Trophoblast cell (in vitro differentiated cells and primary cell): ENCODE measurements around the gene ITGB8.

Experiments
- DNase-seq, 2 donors: peaks; one replicate each; pipeline ENCODE4 v3.0.0-alpha.2; 2016
- H2AFZ ChIP-seq: 2 replicates; pipeline ENCODE4 v1.6.1; 2013; ENCODE audit warnings: low read length, moderate library complexity, mild to moderate bottlenecking; ENCODE audit not compliant: insufficient read depth, poor library complexity
- H2AK5ac ChIP-seq: 2 replicates; pipeline ENCODE4 v1.6.1; 2013; ENCODE audit warnings: mild to moderate bottlenecking, low read length
- H2BK120ac ChIP-seq: 2 replicates; pipeline ENCODE4 v1.6.1; 2013; ENCODE audit warnings: low read length, mild to moderate bottlenecking, moderate library complexity; ENCODE audit not compliant: insufficient read depth, poor library complexity
- H2BK12ac ChIP-seq: 2 replicates; pipeline ENCODE4 v1.6.1; 2013; ENCODE audit warnings: mild to moderate bottlenecking, low read length, moderate library complexity
- H2BK5ac ChIP-seq: 2 replicates; pipeline ENCODE4 v1.6.1; 2013; ENCODE audit warnings: low read length, low read depth, moderate library complexity, mild to moderate bottlenecking; ENCODE audit not compliant: poor library complexity
- H3K14ac ChIP-seq: 2 replicates; pipeline ENCODE4 v1.6.1; 2013; ENCODE audit warnings: mild to moderate bottlenecking, low read length
- H3K18ac ChIP-seq: 2 replicates; pipeline ENCODE4 v1.6.1; 2013; ENCODE audit warnings: mild to moderate bottlenecking, low read length
- H3K23ac ChIP-seq: 2 replicates; pipeline ENCODE4 v1.6.1; 2013; ENCODE audit warnings: low read length
- H3K27ac ChIP-seq: 2 replicates; pipeline ENCODE4 v1.5.1; 2013; ENCODE audit warnings: low read depth, mild to moderate bottlenecking, inconsistent platforms, low read length, moderate library complexity
- H3K27me3 ChIP-seq: 2 replicates; pipeline ENCODE4 v1.6.1; 2013; ENCODE audit warnings: inconsistent platforms, mild to moderate bottlenecking, low read length, moderate library complexity; ENCODE audit not compliant: insufficient read depth
- H3K36me3 ChIP-seq, 2 experiments: 1 replicate in 1 of 2; 2 replicates in 1 of 2; pipeline ENCODE4 v1.6.1; 2013; ENCODE audit warnings: low read length in 2 of 2, mild to moderate bottlenecking in 2 of 2, moderate library complexity in 1 of 2; ENCODE audit not compliant: insufficient read depth in 2 of 2, control insufficient read depth in 1 of 2
- H3K4ac ChIP-seq: 2 replicates; pipeline ENCODE4 v1.6.1; 2013; ENCODE audit warnings: low read depth, mild to moderate bottlenecking, low read length, moderate library complexity
- H3K4me1 ChIP-seq, 2 experiments: 1 replicate in 1 of 2; 2 replicates in 1 of 2; pipeline ENCODE4 v1.6.1; 2013; ENCODE audit warnings: low read length in 2 of 2, mild to moderate bottlenecking in 2 of 2, moderate library complexity in 1 of 2; ENCODE audit not compliant: insufficient read depth in 2 of 2, control insufficient read depth in 1 of 2
- H3K4me2 ChIP-seq: 2 replicates; pipeline ENCODE4 v1.6.1; 2013; ENCODE audit warnings: inconsistent platforms, mild to moderate bottlenecking, low read length, moderate library complexity
- H3K4me3 ChIP-seq: 2 replicates; pipeline ENCODE4 v1.5.1; 2013; ENCODE audit warnings: mild to moderate bottlenecking, low read depth, low read length, inconsistent platforms
- H3K79me1 ChIP-seq: one replicate; pipeline ENCODE4 v1.6.1; 2013; ENCODE audit warnings: low read length
- H3K79me2 ChIP-seq: 2 replicates; pipeline ENCODE4 v1.6.1; 2013; ENCODE audit warnings: low read length, mild to moderate bottlenecking; ENCODE audit not compliant: control insufficient read depth, insufficient read depth, poor library complexity
- H3K9ac ChIP-seq: 2 replicates; pipeline ENCODE4 v1.6.1; 2013; ENCODE audit warnings: mild to moderate bottlenecking, low read length
- H3K9me3 ChIP-seq: 2 replicates; pipeline ENCODE4 v1.6.1; 2013; ENCODE audit warnings: low read depth, mild to moderate bottlenecking, control low read depth, inconsistent platforms, low read length; ENCODE audit not compliant: insufficient read depth
- H4K12ac ChIP-seq: 2 replicates; pipeline ENCODE4 v1.6.1; 2013; ENCODE audit warnings: low read depth, mild to moderate bottlenecking, low read length, moderate library complexity
- H4K8ac ChIP-seq: 2 replicates; pipeline ENCODE4 v1.6.1; 2013; ENCODE audit warnings: low read depth, mild to moderate bottlenecking, low read length, moderate library complexity
- H4K91ac ChIP-seq: one replicate; pipeline ENCODE4 v1.6.1; 2013; ENCODE audit warnings: low read depth, mild to moderate bottlenecking, low read length, moderate library complexity
- WGBS: extraction: QIAGEN DNeasy Blood & Tissue Kit; methylation state at CpG from one replicate; pipeline ENCODE4 v1.1.7; 2013; ENCODE audit warnings: missing lambda C conversion rate; ENCODE audit not compliant: insufficient read length, insufficient coverage; ENCODE audit errors: extremely low coverage; 5-methylcytosine and 5-hydroxymethylcytosine counted together

ITGB8 gene

DNA sequence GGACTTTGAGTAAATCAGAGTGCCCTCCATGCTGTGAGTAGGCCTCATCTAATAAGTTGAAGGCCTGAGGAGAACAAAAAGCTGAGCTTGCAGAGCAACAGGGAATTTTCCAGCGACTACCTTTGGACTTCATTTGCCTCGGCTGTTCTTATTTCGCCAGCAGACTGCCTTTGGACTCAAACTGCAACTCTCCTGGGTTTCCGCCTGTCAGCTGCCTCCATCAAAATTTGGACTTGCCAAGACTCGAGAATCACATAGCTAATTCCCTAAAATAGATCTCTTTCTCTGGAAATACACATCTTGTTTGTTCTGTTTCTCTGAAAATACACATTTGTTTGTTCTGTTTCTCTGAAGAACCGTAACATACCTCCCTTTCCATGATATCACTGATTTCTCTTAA lies 93.8 kb downstream of the ITGB8 start:
- no peak overlapping the region for H2AFZ ChIP-seq
- no peaks in the 10 kb centered on the region for H3K4me1 ChIP-seq
- H2BK120ac ChIP-seq = no peak overlapping the region
- no peak overlapping the region for H3K9ac ChIP-seq
- DNase-seq = no peak
- no peak overlapping the region for H3K14ac ChIP-seq
- H3K4ac ChIP-seq = no peak overlapping the region
- no peaks in the 10 kb centered on the region for H3K36me3 ChIP-seq
- no peaks in the 10 kb centered on the region for H3K79me2 ChIP-seq
- no peak overlapping the region for H4K8ac ChIP-seq
- no peak overlapping the region for H4K12ac ChIP-seq
- no peak overlapping the region for H3K18ac ChIP-seq
- no peak overlapping the region for H3K4me3 ChIP-seq
- H2BK5ac ChIP-seq = no peak overlapping the region
- no peaks in the 10 kb centered on the region for H3K9me3 ChIP-seq
- no peak overlapping the region for H3K23ac ChIP-seq
- H4K91ac ChIP-seq = no peak overlapping the region
- H3K27ac ChIP-seq = no peak overlapping the region
- peak overlapping the region; percentile 4 for H3K4me2 ChIP-seq
- no peak overlapping the region for H2AK5ac ChIP-seq
- no peaks in the 10 kb centered on the region for H3K79me1 ChIP-seq
- H3K27me3 ChIP-seq = no peaks in the 10 kb centered on the region
- H2BK12ac ChIP-seq = no peak overlapping the region
- no CpG with 5 or more reads among the region's 6 CpGs for WGBS

DNA sequence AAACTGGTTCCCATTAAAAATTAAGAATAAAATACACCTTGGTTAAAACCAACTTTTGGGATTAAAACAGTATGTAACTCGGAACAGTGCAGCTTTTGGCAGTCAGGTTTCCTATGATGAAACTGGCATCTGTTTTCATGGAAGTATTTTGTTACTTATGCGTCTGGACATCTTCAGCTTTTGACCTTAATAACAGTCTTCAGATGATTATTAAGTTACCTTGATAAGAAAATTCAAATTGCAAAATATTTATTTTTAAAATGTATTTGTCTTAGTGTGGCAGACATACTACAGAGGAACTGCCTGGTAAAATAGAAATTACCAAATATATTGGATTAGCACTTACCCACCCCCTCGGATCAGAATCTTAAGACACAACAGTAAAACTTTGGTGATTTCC lies 100.0 kb downstream of the ITGB8 start:
- Histone ChIP-seq H3K79me1 (no peaks in the 10 kb centered on the region), H4K91ac (no peak overlapping the region), H3K23ac (no peak overlapping the region), H3K79me2 (no peaks in the 10 kb centered on the region), H2BK12ac (no peak overlapping the region), H2AFZ (no peak overlapping the region), H3K27me3 (no peaks in the 10 kb centered on the region), H3K4me3 (no peak overlapping the region), H3K14ac (no peak overlapping the region), H3K9ac (no peak overlapping the region), H2AK5ac (no peak overlapping the region), H3K4ac (no peak overlapping the region), H3K27ac (no peak overlapping the region), H4K8ac (no peak overlapping the region), H3K18ac (no peak overlapping the region), H2BK5ac (no peak overlapping the region), H3K4me1 (no peaks in the 10 kb centered on the region), H3K36me3 (no peaks in the 10 kb centered on the region), H2BK120ac (no peak overlapping the region), H3K9me3 (no peaks in the 10 kb centered on the region), H3K4me2 (no peak overlapping the region), H4K12ac (no peak overlapping the region)
- DNase-seq = no peak
- WGBS = no CpG with 5 or more reads among the region's 3 CpGs

DNA sequence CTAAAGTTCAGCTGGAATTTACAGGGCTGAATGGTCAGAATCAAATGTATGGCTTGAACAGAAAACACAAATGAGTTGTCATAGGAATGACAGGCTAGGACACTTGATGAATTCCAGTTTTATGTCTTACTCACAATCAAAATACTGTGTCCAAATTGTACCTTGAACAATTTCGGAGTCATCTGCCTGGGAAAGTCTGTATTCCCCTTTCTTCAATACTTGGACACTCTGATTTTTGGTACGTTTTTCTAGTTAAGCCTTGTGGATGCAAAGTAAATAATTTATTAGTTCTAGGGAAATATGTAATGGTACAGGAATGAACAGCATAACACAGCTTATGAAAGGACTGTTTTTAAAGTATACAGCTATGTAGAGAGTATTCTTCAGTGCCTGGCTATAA lies 100.4 kb downstream of the ITGB8 start:
- Histone ChIP-seq H2BK12ac (no peak overlapping the region), H3K18ac (no peak overlapping the region), H4K91ac (no peak overlapping the region), H2AK5ac (no peak overlapping the region), H3K79me2 (no peaks in the 10 kb centered on the region), H3K36me3 (no peaks in the 10 kb centered on the region), H3K9ac (no peak overlapping the region), H2AFZ (no peak overlapping the region), H2BK5ac (no peak overlapping the region), H3K27me3 (no peaks in the 10 kb centered on the region), H3K23ac (no peak overlapping the region), H3K4ac (no peak overlapping the region), H3K4me1 (no peaks in the 10 kb centered on the region), H3K79me1 (no peaks in the 10 kb centered on the region), H4K8ac (no peak overlapping the region), H3K27ac (no peak overlapping the region), H2BK120ac (no peak overlapping the region), H3K4me2 (no peak overlapping the region), H3K14ac (no peak overlapping the region), H3K9me3 (no peaks in the 10 kb centered on the region), H3K4me3 (no peak overlapping the region), H4K12ac (no peak overlapping the region)
- WGBS = no CpG with 5 or more reads among the region's 2 CpGs
- DNase-seq = no peak

- H2BK5ac ChIP-seq = no peak overlapping the region
- no peak overlapping the region for H2AFZ ChIP-seq
- WGBS = no CpG with 5 or more reads among the region's 4 CpGs
- no peaks in the 10 kb centered on the region for H3K79me2 ChIP-seq
- H3K23ac ChIP-seq = no peak overlapping the region
- H4K8ac ChIP-seq = no peak overlapping the region
- no peak for DNase-seq
- no peak overlapping the region for H3K18ac ChIP-seq
- no peak overlapping the region for H4K12ac ChIP-seq
- no peak overlapping the region for H2BK12ac ChIP-seq
- no peaks in the 10 kb centered on the region for H3K9me3 ChIP-seq
- H3K27me3 ChIP-seq = no peaks in the 10 kb centered on the region
- H3K4me1 ChIP-seq = no peaks in the 10 kb centered on the region
- no peaks in the 10 kb centered on the region for H3K36me3 ChIP-seq
- H2BK120ac ChIP-seq = no peak overlapping the region
- no peak overlapping the region for H3K9ac ChIP-seq
- no peak overlapping the region for H3K14ac ChIP-seq
- H2AK5ac ChIP-seq = no peak overlapping the region
- H3K4me3 ChIP-seq = no peak overlapping the region
- no peak overlapping the region for H3K4ac ChIP-seq
- H4K91ac ChIP-seq = no peak overlapping the region
- no peak overlapping the region for H3K4me2 ChIP-seq
- no peaks in the 10 kb centered on the region for H3K79me1 ChIP-seq
- H3K27ac ChIP-seq = no peak overlapping the region
Observed at GRCh38 chr7:20432071-20432470, 101.4 kb downstream of the ITGB8 start.
